Natural killer cell (primary cell): Measurements from ENCODE around the gene IL36B. TPM values are rescaled to one million over a fixed set of nuclear protein-coding genes. Genes with fewer than 3 reads are reported as not detected.

Experiments
- total RNA-seq, 4 donors: library from RNA; stranded (reverse); fragments of 120-200 nt in 1 of 4; gene quantifications; one replicate each; pipeline versions ENCODE4 v1.2.3 to v1.2.4, GENCODE V29; 2013 to 2022

The IL36B gene
- total RNA-seq, 3 donors from 2014 or later (not counting 1 experiment from before 2014, with no cell fraction given): not detected

Other genes starting within 250 kb of the IL36B start
- gene IL1B, start 216.1 kb downstream of the IL36B start, total RNA-seq: 100 to 1,000 TPM in 2 of 3 donors, 10 to 100 TPM in 1; 92.6 to 250 (median 110) TPM
- not detected for gene IL37, start 141.7 kb downstream of the IL36B start, total RNA-seq
- gene IL36G, start 74.9 kb downstream of the IL36B start, total RNA-seq: not detected
- gene IL36A, start 47.4 kb downstream of the IL36B start, total RNA-seq: not detected
- gene IL36RN, start 6.3 kb upstream of the IL36B start, total RNA-seq: not detected
- gene IL1F10, start 15.1 kb upstream of the IL36B start, total RNA-seq: not detected
- 10 to 100 TPM in 1 of 3 donors, under 1 TPM in 2; 0.52 to 36.6 (median 0.91) TPM for gene IL1RN, start 74.7 kb upstream of the IL36B start, total RNA-seq
- gene PSD4, start 121.1 kb upstream of the IL36B start, total RNA-seq: 100 to 1,000 TPM; 280 to 347 (median 340) TPM
- 1 to 10 TPM in 1 of 3 donors, under 1 TPM in 2; 0.57 to 1.2 (median 0.65) TPM for gene PAX8, start 226.1 kb upstream of the IL36B start, total RNA-seq